ENCODE results near the gene ASPG.

The ASPG gene

DNA sequence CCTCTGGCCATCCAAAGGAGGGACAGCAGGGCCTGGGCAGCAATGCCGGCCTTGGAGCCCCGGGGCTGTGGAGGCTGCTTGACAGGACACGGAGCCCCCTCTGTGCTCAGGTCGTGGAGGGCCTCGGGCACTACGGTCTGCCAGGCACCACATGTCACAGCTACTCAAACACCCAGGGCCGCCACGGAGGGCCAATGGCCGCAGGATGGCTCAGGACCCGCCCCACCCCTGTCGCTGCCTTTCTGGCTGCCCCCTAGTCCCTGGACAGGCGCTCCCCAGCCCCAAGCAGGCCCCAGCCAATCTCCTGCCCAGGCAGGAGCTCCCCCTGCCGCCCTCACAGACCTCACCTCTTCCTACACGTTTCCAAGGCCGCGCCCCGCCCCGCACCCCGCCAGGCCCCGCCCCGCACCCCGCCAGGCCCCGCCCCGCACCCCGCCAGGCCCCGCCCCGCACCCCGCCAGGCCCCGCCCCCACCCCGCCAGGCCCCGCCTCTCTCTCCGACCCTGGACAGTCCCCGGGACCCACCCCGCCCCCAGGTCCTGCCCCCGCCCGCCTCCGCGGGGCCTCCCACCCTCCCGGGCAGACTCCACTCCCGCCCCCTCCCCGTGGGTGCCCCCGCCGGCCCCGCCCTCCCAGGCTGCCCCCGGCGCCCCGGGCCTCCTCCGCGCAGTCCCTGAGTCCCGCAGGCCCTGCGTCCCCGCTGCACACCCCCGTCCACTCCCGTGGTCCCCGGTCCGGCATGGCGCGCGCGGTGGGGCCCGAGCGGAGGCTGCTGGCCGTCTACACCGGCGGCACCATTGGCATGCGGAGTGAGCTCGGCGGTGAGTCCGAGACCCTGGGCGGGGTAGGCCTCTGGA is at the start of gene ASPG:
Gene ASPG (plus strand): TSS at position 669 of the 857 bp plus-strand sequence. CDS start 71 bp downstream, at position 740.
- DNase-seq (ENCODE audit: low read depth): no peak

DNA sequence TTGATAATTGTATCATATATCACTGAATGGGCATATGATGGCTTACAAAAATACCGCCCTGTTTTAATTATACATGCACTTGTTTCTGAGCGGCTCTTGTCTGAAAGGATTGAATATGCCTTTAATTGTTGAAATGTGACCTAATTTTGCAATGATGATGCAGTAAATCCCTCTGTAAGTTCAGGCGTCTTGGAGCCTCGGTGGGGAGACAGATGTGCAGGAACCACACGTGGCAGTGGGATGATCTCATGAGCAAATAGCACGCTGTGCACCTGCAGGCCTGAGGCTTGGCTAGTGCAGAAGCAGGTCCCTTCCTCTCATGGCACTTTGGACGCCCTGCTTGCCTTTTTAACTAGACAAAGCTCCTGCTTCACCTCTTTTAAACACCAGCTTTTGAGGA is 49.3 kb upstream of the ASPG start:
- no peak for DNase-seq (ENCODE audit: low read depth)

DNA sequence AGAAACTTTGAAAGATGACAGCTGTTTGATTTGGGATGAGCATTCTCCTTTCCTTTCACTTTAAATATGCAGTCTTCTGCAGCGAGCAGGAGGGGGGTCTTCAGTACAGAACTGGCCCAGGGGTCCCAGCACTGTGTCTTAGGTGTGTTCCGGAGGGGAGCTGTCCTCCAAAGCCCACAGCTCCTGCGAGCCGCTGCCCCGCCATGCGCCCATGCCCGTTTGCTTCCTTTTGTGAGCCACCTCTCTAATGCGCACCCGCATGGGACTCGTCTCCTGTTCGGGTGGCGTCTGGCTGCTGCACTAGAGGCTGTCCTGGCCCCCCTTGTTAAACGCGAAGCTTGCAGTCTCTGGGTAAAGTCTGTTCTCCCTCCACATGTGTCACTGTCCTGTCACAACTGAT is 48.4 kb upstream of the ASPG start:
- DNase-seq (ENCODE audit: low read depth): no peak

DNA sequence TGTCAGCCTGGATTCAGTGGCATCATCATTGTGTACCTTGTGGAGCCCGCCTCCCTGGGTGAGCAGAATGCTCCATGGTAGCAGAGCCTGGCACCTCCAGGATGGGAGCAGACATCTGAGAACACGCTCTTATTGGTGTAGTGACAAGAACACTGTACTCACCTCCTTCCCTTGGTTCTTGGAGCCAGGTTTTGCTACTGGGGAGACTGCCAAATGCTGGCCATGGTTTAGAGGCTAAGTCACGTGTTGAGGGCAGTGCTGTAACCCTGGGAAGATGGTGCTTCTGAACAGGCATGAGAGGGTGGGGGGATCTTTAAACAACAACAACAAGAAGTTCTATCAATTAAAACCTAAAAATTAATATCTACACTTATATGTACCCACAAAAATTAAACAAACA is 47.6 kb upstream of the ASPG start:
- DNase-seq (ENCODE audit: low read depth): no peak

DNA sequence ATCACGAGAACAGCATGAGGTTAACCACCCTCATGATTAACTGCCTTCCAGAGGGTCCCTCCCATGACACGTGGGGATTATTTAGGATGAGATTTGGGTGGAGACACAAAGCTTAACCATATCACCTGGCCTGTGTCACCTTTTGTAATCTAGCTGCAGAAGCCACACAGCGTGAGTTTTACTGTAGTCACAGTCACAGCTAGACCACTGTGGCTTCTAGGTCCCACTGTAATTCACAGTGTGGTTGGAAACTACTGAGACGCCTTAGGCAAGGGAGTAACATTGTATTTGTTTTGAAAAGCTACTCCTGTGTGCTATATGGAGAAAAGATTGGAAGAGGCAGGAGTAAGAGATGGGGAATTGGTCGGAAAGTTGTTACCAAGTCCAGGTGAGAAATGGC is 46.3 kb upstream of the ASPG start:
- DNase-seq (ENCODE audit: low read depth): no peak

DNA sequence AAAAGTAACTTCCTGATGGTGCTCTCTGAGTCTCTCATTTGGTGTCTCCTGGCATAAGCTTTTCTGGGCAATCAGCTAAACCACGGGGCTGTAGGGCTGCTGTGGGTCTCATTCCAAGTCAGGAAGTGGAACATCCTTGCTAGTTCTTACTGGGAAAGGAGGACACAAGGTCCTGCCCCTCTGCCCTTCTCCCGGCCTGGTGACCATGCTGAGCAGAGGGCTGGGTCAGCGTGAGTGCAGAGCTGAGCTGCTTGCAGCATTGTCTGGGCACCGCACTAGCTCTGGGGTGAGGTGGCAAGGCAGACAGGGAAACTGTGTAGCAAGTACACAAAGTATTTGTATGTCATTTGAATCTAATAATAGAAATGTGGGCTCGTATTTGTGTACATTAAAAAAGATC is 45.0 kb upstream of the ASPG start:
- no peak for DNase-seq (ENCODE audit: low read depth)

DNA sequence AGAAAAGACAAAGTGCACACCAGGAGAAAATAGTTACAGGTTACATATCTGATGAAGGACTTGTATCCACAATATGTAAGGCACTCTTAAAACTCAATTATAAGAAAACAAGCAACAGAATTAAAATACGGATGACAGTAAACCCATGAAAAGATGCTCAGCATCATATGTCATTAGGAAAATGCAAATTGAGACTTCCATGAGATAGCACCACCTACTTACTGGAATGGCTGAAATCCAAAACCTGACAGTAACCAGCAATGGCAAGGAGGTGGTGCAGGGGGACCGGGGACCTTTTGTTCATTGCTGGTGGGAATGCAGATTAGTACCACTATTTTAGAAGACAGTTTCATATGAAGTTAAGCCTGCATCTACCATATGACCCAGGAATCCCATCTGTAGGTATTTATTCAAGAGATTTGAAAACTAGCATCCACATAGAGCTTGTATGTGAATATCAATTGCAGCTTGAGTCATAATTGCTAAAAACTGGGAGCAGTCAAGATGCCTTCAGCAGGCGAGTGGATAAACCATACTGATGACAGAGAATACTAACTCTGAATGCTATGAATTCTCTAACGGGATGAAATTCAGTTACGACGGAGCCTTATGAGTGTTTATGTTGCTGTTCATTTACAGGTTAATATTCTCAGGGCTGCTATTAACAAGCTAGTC is 43.9 kb upstream of the ASPG start:
- no peak for DNase-seq (ENCODE audit: low read depth)

DNA sequence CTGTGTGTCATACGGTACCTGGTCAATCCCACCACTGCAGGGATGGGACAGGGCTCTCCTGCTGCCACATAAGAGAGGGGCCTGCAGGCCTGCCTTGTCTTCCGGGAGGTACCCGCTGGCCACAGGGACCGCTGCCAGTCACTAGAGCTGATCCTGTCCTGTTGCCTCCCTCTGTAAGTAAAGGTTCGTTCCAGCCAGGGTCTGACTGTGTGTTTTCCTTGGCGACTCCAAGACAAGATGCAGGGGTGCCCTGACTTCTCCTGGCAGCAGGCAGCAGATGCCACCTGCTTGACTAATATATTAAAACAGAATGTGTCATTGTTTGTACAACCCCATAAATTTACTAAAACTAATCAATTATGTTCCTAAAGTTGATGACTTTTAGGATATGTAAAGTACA is 41.5 kb upstream of the ASPG start:
- no peak for DNase-seq (ENCODE audit: low read depth)

DNA sequence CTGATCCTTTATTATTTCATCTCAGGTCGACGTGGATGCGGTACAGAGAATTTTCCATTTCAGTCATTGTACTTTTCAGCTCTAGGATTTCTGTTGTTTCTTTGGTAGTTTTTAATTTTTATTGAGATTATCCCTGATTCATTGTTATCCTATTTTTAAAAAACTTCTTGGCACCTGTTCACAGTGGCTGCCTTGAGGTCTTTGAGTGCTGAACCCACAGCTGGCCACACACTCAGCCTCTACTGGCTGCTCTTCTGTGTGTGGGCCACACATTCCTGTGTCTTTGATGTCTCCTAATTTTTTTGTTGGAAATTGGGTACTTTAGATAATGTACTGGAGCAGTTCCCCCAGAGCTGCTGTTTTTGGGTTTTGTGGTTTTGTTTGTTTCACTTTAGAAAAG is 37.7 kb upstream of the ASPG start:
- no peak for DNase-seq (ENCODE audit: low read depth)

DNA sequence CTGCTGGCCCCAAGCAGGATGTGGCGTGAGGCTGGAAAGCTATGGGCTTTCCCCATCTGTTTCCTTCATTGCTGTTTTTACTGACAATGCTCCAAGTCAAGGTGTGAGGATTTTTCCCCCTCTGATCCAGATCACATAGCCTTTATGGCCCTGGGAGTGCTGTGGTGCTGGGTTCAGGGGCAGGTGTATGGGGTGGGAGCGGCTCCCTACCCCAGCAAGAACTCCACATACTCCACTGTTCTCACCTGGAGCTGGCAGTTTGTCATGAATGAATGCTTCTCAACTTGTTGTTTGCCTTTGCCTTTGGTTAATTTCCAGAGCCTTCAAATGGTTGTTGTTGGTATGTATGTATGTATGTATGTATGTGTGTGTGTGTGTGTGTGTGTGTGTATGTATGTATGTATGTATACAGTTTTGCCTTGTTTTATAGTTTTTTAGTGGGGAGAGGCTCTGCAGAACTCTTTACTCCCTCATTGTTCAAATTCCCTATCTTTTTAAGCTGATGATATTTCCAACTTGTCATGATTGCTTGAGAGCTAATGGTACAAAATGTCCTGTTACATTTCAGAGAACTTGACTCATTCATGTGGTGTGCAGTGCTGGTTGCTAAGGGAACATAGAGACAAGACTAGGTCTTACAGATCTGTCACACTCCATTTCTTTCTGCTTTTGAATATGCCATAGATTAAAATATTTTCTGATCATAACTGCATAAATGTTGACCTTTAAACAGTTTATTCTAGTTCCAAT is 36.6 kb upstream of the ASPG start:
- no peak for DNase-seq (ENCODE audit: low read depth)

DNA sequence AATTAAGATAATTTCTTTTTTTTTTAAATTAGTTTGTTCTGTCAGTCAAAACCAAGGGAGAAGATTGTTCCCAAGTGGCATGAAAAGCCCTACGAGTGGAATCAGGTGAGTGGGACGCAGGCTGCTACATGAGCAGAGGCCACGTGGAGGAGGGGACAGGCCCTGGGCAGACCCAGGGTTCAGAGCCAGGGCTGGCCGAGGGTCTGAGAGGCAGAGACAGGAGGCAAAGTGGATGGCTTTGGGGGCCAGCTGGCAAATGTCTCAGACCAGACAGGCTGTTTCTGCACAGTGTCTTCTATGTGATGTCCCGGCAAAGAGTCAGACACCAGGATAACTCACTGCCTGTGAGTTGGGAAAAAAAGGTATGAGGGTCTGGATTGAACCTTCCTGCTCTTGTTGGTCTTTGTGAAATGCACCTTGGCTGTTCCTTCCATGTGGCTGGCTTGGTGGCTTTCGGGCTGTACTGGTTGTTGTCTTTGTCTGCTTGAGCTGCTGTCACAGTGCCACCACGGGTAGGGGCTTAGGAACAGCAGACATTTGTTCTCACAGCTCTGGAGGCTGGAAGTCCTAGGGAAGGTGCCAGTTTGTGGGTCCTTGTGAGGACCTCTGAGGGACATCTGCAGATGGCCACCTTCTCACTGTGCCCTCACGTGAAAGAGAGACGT is 35.8 kb upstream of the ASPG start:
- no peak for DNase-seq (ENCODE audit: low read depth)

DNA sequence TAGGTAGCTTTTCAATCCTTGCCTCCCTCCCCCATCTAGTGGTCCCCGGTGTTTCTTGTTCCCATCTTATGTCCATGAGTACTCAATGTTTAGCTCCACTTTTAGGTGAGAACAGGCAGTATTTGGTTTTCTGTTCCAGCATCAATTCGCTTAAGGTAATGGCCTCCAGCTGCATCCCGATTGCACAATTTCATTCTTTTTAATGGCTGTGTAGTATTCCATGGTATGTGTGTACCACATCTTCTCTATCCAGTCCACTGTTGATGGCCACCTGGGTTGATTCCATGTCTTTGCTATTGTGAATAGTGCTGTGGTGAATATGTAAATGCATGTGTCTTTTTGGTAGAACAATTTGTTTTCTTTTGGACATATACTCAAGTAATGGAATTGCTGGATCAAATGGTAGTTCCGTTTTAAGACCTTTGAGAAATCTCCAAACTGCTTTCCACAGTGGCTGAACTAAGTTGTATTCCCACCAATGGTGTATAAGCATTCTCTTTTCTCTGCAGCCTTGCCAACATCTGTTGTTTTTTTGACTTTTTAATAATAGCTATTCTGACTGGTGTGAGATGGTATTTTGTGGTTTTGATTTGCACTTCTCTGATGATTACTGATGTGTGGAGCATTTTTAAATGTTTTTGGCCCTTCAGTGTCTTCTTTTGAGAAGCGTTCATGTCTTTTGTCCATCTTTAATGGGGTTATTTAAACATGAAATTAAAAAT is 34.2 kb upstream of the ASPG start:
- no peak for DNase-seq (ENCODE audit: low read depth)

DNA sequence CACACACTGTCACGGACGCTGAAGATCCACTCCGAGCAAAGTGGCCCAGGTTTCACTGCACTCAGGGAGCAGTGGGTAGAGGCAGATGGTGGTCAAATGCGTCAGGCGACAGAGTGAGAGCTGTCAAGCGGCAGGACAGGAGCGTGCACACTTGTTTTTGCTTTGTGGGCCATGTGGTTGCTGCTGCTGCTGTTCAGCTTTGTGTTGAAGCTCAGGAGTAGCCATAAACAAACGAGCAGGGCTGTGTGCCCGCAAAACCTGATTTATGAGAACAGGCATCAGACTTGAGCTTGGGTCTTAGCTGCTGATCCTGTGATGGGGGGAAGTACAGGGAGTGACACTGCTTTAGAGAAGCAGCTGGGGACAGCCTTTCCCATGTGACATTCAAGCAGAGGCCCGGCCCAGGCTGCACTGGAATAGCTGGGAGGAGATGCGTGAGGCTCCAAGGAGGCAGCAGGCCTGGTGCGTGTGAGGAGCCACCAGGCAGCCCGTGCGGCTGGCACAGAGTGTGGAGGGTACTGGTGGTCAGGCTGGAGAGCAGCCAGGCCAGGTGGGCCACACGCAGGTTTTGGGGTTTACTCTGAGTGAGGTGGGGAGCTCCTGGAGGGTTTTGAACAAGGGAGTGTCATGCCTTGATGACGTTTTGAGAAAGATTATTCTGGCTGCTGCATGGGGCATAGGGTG is 31.1 kb upstream of the ASPG start:
- DNase-seq (ENCODE audit: low read depth): no peak

DNA sequence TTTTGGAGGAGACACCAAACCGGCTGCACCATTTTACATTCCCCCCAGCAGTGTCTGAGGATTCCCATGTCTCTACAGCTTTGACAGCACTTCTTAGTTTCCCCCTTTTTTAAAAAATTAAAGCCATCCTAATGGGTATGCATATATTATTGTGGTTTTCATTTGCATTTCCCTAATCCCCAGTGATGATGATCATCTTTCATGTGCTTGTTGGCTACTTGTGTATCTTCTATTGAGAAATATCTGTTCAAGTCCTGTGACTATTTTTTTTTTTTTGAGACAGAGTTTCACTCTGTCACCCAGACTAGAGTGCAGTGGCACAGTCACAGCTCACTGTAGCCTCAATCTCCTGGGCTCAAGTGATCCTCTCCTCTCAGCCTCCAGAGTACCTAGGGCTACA is 23.2 kb upstream of the ASPG start:
- no peak for DNase-seq (ENCODE audit: low read depth)

DNA sequence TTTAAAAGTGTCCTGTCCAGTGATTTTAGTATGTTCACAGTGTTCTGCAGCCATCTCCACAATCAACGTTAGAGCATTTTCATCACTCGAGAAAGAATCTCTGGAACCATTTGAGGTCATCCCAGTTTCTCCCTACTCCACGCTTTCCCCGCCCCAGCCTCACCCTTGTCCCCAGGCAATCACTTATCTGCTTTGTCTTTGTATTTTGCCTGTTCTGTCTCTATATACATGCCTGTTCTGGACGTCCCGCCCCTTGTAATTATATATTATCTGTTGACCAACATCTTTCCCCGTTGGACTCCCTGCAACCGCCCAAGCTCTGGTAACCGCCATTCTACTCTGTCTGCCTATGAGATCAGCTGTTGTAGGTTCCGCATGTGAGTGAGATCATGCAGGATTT is 21.5 kb upstream of the ASPG start:
- DNase-seq (ENCODE audit: low read depth): no peak

DNA sequence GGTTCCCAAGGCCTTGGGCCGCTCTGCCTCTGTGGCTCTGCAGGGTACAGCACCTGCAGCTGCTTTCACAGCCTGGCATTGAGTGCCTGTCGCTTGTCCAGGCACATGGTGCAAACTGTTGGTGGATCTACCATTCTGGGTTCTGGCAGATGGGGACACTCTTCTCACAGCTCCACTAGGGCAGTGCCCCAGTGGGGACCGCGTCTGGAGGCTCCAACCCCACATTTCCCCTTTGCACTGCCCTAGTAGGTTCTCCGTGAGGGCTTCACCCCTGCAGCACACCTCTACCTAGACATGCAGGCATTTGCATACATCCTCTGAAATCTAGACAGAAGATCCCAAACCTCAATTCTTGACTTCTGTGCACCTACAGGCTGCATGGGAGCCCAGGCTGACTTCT is 19.2 kb upstream of the ASPG start:
- no peak for DNase-seq (ENCODE audit: low read depth)

DNA sequence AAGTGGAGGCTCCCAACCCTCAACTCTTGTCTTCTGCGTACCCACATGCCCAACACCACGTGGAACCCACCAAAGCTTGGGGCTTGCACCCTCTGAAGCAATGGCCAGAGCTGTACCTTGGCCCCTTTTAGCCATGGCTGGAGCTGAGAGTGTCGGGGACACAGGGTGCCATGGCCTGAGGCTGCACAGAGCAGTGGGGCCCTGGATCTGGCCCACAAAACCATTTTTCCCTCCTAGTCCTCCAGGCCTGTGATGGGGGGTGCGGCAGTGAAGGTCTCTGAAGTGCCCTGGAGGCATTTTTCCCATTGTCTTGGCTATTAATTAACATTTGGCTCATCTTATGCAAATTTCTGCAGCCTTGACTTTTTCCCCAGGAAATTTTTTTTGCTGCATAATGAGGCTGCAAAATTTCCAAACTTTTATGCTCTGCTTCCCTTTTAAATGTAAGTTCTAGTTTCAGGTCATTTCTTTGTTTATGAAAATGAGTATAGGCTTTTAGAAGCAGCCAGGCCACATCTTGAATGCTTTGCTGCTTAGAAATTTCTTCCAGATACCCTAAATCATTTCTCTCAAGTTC is 18.7 kb upstream of the ASPG start:
- no peak for DNase-seq (ENCODE audit: low read depth)

DNA sequence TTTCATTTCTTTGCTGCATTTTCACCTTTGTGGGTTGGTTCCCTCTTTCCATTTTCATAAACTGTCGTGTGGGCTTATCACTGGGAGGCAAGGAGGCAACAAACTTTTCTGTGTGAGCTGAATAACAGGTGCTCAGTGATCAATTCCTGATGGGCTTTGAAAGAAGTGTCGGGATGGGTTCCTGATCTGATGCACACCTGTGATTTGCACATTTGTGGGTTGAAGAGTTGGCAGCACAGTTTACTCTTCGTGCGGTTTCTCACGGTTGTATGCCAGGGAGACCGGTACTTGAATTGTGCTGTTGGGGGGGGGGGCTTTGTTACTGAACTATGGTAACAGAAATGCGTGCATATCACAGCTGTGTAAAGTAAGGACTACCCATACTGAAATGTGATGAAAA is 16.0 kb upstream of the ASPG start:
- no peak for DNase-seq (ENCODE audit: low read depth)

DNA sequence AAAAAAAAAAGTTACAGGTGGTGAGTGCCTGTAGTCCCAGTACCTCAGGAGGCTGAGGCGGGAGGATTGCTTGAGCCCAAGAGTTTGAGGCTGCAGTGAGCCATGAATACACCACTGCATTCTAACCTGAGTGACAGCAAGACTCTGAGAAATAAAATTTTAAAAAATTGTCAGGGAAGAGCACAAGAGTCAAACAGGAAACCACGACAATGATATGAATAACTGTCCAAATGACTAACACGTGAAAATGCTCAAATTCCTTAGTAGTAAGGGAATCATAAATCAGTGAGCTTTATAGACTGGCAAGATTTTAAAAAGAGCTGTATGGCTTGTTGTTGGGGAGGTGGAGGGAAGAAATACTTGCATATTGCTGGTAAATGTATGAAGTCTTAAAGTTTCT is 12.9 kb upstream of the ASPG start:
- DNase-seq (ENCODE audit: low read depth): no peak

DNA sequence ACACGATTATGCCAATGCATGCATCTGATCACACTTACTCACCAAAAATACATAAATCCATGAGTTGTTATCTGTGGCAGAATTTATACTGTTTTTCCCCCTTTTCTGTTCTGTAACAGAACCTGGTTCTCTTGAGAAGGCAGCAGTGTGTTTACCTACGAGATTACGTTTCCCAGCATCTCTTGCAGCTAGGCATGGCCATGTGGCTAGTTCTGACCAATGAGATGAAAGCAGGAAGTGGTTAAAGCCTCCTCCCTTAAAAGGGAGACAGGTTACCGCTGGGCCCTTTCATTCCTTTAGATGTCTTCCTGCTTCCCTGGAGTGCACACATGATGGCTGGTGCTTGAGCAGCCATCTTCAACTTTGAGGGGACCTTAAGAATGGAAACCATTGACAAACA is 11.7 kb upstream of the ASPG start:
- DNase-seq (ENCODE audit: low read depth): no peak

Measured in stimulated activated CD8-positive, alpha-beta memory T cell treated with anti-CD3 and anti-CD28 coated beads, Interleukin-7, amount 100 ng/mL, for 24 hours (primary cell).